Type B pancreatic cell (in vitro differentiated cells): ENCODE data around the gene ZNF138. TPM values are rescaled to one million over a fixed set of nuclear protein-coding genes. Genes with fewer than 3 reads are reported as not detected.

ENCODE experiments used
- DNase-seq: peaks from one replicate; pipeline ENCODE4 v3.0.0; 2021; ENCODE audit warnings: mixed read lengths; ENCODE audit not compliant: unreplicated experiment; ENCODE audit errors: extremely low spot score
- H3K27ac Mint-ChIP-seq: 2 replicates; pipeline ENCODE4 v1.8.0; 2021; ENCODE audit warnings: mild to moderate bottlenecking, mixed read lengths
- H3K27me3 Mint-ChIP-seq: 2 replicates; pipeline ENCODE4 v1.8.0; 2021; ENCODE audit warnings: mixed read lengths
- H3K36me3 Mint-ChIP-seq: 2 replicates; pipeline ENCODE4 v1.8.0; 2021; ENCODE audit warnings: mixed read lengths
- H3K4me1 Mint-ChIP-seq: one replicate; pipeline ENCODE4 v1.8.0; 2021; ENCODE audit warnings: mixed read lengths; ENCODE audit not compliant: unreplicated experiment
- H3K4me3 Mint-ChIP-seq: 2 replicates; pipeline ENCODE4 v1.8.0; 2021; ENCODE audit warnings: mild to moderate bottlenecking, mixed read lengths
- H3K9me3 Mint-ChIP-seq: 2 replicates; pipeline ENCODE4 v1.8.0; 2021; ENCODE audit warnings: mixed read lengths
- total RNA-seq: library from RNA; stranded (reverse); gene quantifications from 2 replicates; pipeline ENCODE4 v1.2.1, GENCODE V29; 2021; ENCODE audit warnings: low replicate concordance
- TF ChIP-seq, protein P1 (sequence below): fragments of 200-600 bp; sonication (generic); conservative IDR thresholded peaks from 2 replicates; pipeline ENCODE4 v1.5.0; 2021; ENCODE audit warnings: antibody characterized with exemption, mild to moderate bottlenecking

Gene ZNF138
- total RNA-seq, 1 donor from 2014 or later = 11.6 TPM

DNA sequence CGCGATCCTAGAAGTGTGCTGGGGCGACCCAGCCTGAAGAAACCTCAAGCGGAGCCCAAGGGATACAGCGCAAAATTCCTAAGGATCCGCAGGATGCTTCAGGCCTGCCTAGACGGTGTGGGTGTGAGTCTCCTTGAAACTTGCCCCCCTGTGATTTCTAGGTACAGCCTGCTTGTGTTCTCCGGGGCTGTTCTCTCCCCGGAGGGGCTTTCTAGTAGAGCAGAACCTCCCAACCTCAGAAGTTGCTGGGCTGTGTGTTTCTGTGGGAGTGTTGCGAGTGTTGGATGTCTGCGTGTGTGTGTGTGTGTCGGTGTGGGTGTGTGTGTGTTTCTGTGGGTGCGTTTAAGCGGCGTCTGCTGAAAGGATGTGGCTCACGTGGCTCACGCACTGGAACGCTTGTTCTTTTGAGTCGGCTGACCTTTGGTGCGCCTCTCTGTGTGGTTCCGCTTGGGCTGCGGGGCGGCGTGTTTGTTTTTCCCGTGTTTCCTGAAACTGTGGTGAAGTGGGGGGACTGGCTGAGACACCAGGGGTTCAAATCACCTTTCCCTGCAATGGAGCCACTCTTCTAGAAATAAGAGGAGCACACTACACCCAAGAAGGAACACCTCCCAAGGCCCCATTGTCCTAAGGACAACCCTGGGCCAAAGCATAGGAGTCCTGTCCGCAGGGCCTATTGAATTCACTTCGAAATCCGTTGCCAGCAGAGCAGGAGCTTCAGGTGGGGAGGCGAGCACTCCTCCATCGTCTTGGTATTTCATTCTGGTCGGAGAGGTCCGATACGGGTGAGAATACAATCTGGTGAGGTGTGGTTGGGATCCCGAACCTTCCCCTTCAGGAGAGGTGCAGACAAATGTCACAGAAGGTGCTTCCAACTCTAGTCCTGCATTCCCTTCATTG is 83.7 kb downstream of the ZNF138 start:
- Mint-ChIP-seq H3K27ac (no peak overlapping the region), H3K9me3 (no peaks in the 10 kb centered on the region), H3K4me1 (no peaks in the 10 kb centered on the region), H3K4me3 (peak overlapping the region; percentile 73), H3K27me3 (peaks cover 5% of the 10 kb centered on the region), H3K36me3 (no peaks in the 10 kb centered on the region)
- TF ChIP-seq, protein P1, sequence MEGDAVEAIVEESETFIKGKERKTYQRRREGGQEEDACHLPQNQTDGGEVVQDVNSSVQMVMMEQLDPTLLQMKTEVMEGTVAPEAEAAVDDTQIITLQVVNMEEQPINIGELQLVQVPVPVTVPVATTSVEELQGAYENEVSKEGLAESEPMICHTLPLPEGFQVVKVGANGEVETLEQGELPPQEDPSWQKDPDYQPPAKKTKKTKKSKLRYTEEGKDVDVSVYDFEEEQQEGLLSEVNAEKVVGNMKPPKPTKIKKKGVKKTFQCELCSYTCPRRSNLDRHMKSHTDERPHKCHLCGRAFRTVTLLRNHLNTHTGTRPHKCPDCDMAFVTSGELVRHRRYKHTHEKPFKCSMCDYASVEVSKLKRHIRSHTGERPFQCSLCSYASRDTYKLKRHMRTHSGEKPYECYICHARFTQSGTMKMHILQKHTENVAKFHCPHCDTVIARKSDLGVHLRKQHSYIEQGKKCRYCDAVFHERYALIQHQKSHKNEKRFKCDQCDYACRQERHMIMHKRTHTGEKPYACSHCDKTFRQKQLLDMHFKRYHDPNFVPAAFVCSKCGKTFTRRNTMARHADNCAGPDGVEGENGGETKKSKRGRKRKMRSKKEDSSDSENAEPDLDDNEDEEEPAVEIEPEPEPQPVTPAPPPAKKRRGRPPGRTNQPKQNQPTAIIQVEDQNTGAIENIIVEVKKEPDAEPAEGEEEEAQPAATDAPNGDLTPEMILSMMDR = no peak
- DNase-seq = peak; percentile 53

DNA sequence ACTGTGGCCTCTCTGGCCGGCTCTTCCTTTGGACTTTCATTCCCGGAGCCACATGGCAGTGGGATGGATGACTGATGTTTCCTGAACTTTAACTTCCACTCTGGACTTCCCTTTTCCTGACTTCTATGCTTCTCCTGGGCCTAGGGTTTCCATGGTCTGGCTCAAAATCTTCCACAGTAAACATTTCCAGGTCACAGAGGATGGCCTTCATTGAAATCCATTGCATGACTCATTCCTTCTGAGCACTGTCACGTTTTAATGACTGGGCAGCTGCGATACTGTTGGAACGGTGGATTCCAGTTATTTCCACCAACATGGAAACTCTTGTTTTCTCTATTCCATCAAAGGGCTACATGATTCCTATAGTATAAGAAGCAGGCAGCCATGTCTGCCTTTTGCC is 84.5 kb downstream of the ZNF138 start:
- no peak for DNase-seq
- H3K4me1 Mint-ChIP-seq = no peaks in the 10 kb centered on the region
- no peaks in the 10 kb centered on the region for H3K36me3 Mint-ChIP-seq
- TF ChIP-seq, protein P1 = no peak
- no peak overlapping the region for H3K4me3 Mint-ChIP-seq
- H3K27ac Mint-ChIP-seq = no peak overlapping the region
- peaks cover 5% of the 10 kb centered on the region for H3K27me3 Mint-ChIP-seq
- no peaks in the 10 kb centered on the region for H3K9me3 Mint-ChIP-seq

DNA sequence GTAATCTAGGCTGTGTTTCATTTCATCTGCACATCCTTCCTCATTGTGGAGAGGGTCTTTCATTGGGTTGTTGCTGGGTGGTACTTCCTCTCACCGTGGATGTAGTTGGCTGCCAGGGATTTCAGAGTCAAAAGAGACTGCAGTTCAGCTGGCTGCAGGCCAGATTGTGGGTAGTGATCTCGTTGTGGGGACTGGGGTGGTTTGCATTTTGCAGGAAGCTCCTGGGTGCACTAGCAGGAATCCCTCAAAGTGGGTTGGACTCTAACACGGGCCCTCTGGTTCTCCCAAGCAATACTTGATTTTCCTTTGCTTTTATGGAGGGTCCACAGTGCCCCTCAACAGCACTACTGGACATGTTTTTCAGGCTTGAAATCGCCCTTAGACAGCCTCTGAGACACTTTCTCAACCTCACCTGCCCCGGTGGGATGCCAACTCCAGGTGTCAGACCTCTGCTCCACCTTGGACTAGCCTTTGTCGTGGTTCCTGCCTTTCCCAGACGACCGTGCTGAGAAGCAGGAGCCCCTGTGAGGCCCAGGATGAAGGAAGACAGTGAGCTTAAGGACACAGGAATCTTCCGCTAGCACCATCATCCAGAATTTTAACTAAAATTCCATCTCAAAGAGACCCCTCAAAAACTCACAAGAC is 85.0 kb downstream of the ZNF138 start:
- Mint-ChIP-seq H3K27ac (no peak overlapping the region), H3K4me1 (no peaks in the 10 kb centered on the region), H3K27me3 (peaks cover 5% of the 10 kb centered on the region), H3K9me3 (no peaks in the 10 kb centered on the region), H3K36me3 (no peaks in the 10 kb centered on the region), H3K4me3 (no peak overlapping the region)
- peak; percentile 29 for DNase-seq
- TF ChIP-seq, protein P1 = no peak

DNA sequence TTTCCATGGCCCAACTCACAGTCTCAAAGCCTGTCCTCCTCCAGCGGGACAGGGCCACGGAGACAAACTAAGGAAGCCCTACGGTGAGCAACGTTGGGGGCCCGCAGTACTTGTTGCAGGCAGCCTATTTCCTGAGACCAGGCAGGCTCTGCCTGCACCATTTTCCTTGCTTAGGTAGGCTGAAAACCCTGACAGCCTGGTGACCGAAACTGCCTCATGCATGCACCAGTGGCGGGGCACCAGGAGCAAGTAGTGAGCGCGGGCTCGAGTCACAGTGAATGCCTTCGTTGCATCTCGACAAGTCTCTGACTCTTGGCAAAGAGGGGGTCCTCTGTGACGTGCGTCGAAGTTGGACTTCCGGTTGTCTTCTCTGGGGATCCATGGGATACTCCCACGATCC is 85.6 kb downstream of the ZNF138 start:
- no peak overlapping the region for H3K4me3 Mint-ChIP-seq
- H3K9me3 Mint-ChIP-seq = no peaks in the 10 kb centered on the region
- TF ChIP-seq, protein P1 = no peak
- DNase-seq = peak; percentile 45
- H3K27me3 Mint-ChIP-seq = peaks cover 5% of the 10 kb centered on the region
- no peaks in the 10 kb centered on the region for H3K4me1 Mint-ChIP-seq
- no peaks in the 10 kb centered on the region for H3K36me3 Mint-ChIP-seq
- no peak overlapping the region for H3K27ac Mint-ChIP-seq

DNA sequence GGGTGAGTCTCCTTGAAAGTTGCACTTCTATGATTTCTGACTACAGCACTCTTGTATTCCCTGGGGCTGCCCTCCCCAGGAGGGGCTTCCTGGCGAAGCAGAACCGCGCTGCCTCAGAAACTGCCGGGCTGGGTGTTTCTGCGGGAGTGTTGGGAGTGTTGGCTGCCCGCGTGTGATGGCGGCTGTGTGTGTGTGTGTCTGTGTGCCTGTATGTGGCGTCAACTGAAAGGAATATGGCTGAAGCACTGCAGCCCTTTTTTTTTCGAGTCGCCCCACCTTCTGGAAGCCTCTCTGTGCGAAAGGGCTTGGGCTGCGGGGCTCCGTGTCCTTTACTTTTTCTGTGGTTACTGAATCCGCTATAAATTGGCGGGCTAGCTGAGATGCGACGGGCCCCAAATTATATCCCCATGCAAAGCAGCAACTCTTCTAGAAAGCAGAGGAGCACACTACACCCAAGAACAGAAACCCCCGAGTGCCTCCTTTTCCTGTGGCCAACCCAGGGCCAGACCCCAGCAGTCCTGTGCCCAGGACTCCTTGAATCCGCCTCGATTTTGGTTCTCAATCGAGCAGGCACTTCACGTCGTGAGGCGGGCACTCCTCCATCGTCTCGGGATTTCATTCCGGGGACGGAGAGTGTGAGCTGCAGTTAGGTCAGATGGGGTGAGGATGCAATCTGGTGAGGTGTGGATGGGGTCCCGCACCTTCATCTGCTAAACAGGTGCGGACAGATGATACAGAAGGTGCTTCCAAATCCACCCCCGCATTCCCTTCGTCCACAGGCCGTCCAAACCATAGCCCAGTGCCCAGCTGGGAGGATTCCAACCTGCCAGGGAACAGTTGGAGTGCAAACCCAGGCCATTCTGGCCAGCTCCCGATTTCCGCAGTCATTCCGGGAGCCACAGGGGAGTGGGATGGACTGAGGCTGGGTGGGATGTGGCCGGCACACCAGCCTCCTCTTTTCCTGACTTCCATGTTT is 86.4 kb downstream of the ZNF138 start:
- no peaks in the 10 kb centered on the region for H3K36me3 Mint-ChIP-seq
- H3K4me1 Mint-ChIP-seq = no peaks in the 10 kb centered on the region
- no peaks in the 10 kb centered on the region for H3K9me3 Mint-ChIP-seq
- H3K4me3 Mint-ChIP-seq = no peak overlapping the region
- H3K27me3 Mint-ChIP-seq = peaks cover 9% of the 10 kb centered on the region
- DNase-seq = peak; percentile 51
- H3K27ac Mint-ChIP-seq = no peak overlapping the region
- TF ChIP-seq, protein P1 = no peak
